HG03432 (cell line): Measurements from ENCODE around the gene SF3B1.
"Not testable (repeated sequence)": the region's sequence is repeated elsewhere in the genome, so short reads cannot be mapped to it uniquely, and the experiment has no call there.

Experiments used
- ATAC-seq: cut with Tn5 transposase; IDR thresholded peaks from one replicate; pipeline ENCODE4 v1.9.1; 2021; ENCODE audit warnings: mild to moderate bottlenecking, moderate library complexity; ENCODE audit not compliant: unreplicated experiment

SF3B1 gene

DNA sequence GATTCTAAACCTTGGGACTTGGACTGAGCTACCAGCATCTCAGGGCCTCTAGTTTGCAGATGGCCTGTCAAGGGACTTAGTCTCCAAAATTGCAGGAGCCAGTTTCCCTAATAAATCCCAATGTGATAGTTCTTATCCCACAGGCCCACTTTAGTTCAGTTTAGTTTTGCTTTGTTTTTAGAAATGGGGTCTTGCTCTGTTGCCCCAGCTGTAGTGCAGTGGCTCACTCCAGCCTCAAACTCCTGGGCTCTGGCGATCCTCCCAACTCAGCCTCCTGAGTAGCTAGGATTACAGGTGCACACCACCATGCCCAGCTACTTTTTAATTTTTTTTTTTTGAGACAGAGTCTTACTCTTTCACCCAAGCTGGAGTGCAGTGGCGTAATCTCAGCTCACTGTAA is 2.6 kb upstream of the SF3B1 start:
- ATAC-seq, result no peak

GRCh38 chr2:197435598-197436420 is 981 bp upstream of the SF3B1 start:
- ATAC-seq, result peak; percentile 1

- ATAC-seq, result no peak
These were observed 919 bp downstream of the SF3B1 start for GRCh38 chr2:197433780-197434438.

DNA sequence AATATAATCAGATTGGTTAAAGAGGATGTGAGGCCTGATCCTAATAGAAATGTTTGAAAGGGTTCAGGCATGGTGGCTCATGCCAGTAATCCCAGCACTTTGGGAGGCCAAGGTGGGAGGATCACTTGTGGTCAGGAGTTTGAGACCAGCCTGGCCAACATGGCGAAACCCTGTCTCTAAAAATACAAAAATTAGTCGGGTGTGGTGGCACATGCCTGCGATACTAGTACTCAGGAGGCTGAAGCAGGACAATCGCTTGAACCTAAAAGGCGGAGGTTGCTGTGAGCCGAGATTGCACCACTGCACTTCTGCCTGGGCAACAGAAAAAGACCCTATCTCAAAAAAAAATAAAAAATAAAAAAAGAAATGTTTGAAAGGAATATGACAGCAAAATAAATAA is 2.3 kb downstream of the SF3B1 start:
- not testable (repeated sequence) for ATAC-seq

DNA sequence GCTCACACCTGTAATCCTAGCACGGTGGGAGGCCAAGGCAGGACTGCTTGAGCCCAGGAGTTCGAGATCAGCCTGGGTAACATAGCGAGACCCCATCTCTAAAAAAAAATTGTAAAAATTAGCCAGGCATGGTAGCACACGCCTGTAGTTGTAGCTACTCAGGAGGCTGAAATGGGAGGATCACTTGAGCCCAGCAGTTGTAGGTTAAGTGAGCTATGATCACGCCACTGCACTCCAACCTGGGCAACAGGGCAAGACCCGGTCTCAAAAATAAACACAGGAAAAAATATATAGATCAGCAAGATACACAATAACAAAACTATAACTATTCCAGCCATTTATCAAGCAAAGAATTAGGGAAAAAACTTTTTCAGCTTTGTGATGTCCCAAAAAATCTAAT is 3.0 kb downstream of the SF3B1 start:
- ATAC-seq, result no peak

DNA sequence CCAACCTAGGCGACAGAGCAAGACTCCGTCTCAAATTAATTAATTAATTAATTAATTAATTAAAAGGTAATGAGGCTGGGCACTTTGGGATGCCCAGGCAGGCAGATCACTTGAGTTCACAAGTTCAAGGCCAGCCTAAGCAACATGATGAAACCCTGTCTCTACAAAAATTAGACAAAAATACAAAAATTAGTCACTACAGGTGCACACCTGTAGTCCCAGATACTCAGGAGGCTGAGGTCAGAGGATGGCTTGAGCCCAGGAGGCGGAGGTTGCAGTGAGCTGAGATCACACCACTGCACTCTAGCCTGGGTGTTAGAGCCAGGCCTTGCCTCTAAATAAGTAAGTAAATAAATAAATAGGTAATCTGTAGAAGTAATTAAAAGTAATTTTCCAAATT is 6.8 kb downstream of the SF3B1 start:
- no peak for ATAC-seq

DNA sequence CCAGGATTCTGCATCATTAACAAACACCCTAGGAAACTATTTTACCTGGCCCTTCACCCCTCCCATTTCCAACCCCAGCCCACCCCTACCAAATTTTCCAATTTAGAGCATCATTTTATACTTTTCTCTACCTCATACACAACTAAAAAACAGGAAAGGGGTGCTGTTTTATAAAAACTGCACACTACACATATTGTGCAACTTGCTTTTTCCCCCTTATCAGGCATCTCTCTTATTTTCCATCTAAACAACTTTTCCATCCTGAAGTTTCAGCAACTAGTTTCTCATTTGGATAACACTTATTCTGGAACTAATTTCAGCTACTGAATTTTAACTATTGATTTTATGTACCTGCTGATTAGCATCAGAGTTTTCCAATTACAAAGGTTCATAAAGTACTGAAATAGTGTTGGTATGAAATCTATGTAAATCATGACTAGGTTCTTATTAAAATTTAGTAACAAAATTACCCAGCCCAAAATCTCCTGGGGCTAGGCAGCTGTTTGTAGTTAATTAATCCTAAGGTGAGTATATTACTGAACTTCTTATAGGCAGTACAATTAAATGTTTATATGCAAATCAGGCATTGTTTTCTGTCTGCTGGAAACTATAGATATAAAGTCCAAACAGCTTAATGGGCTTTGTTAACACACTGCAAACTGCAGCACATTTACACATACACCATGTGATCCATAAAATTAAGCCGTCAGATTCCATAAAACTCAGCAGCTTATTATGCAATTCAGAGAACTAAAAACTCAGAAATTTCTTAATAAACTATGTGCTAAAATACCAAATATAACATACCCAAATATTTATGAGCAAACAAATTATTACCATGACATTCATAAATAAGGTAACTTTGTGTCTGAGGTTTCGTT is 7.9 kb downstream of the SF3B1 start:
- ATAC-seq, result no peak

DNA sequence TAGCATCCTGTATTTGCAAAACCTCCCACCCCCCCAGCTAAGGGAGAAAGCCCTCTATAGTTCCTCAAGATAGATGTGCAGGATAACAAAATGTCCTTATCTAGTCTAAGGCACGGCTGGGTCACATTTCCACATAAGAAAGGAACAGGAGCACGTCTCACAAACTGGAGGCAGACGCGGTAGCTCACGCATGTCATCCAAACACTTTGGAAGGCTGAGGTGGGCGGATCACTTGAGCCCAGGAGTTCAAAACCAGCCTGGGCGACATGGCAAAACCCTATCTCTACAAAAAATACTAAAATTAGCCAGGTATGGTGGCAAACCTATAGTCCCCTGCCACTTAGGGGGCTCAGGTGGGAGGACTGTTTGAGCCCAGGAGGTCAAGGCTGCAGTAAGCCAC is 9.3 kb downstream of the SF3B1 start:
- no peak for ATAC-seq

- ATAC-seq, result no peak
These were observed 11.5 kb downstream of the SF3B1 start for GRCh38 chr2:197423307-197423706.

GRCh38 chr2:197419438-197419837 is 15.4 kb downstream of the SF3B1 start:
- no peak for ATAC-seq

DNA sequence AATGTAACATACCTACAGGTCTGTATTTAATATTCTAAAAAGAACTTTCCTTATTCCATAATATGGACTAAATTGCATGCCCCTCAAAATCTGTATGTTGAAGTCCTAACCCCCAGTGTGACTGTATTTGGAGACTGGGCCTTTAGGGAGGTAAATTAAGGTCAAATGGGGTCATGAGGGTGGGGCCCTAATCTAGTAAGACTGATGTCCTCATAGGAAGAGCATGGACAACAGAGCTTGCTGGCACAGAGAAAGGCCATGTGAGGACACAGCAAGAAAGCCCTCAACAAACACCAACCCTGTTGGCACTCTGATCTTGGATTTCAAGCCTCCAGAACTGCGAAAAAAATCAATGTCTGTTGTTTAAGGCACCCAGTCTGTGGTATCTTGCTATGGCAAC is 18.6 kb downstream of the SF3B1 start:
- no peak for ATAC-seq

- no peak for ATAC-seq
These were observed 20.3 kb downstream of the SF3B1 start for GRCh38 chr2:197414515-197414914.

DNA sequence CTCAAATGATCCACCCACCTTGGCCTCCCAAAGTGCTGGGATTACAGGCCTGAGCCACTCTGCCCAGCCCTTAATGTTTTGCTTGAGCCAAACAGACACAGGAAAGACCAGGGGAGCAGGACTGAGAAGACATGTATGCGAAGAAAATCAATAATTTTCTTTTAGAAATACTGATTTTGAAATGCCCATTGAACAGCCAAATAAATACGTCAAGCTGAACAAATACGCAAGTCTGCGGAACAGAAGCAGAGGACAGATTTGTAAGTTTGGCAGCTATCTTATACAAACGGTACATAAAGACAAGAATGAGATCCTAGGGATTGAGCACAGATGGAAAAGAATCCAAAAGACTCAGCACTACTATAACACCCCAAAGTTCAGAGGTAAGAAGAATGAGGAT is 20.8 kb downstream of the SF3B1 start:
- no peak for ATAC-seq

DNA sequence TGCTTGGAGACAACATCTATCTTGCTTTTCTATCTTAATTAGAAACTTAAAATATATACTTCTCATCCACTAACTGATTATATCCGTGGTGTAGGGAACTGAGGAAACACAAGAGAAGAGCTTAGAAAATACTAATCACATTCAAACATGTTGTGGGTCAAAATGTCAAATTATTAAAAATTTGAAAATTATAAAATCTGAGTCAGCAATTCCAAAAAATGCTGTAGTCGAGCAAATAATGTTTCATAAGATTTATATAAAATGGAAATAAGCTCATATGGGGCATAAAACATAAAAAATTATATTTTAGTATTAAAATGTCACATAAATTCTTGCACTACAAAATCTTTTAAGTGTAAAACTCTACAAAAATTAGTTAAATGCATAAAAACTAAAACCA is 29.2 kb downstream of the SF3B1 start:
- no peak for ATAC-seq

- no peak for ATAC-seq
These were observed 34.8 kb downstream of the SF3B1 start for GRCh38 chr2:197399887-197400540.

DNA sequence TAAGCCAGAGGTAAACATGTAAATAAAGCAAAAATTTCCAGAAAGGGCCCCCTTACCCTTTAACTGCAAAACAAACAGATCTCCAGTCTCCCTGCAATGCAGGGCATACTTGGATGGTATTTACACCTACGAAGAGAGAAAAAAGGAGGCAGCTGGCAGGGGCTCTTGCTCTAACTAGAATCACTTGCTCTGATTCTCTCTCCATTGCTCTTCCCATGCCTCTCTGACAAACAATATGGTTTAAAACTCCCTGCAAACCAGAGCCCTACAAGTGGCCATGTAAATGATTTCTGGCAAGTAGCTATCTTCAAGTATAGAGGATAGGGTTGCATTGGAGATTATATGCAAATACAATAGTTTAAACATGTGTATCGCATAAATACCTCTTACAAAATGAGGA is 35.9 kb downstream of the SF3B1 start:
- ATAC-seq, result no peak

GRCh38 chr2:197391220-197391717 is 43.6 kb downstream of the SF3B1 start:
- ATAC-seq, result no peak

DNA sequence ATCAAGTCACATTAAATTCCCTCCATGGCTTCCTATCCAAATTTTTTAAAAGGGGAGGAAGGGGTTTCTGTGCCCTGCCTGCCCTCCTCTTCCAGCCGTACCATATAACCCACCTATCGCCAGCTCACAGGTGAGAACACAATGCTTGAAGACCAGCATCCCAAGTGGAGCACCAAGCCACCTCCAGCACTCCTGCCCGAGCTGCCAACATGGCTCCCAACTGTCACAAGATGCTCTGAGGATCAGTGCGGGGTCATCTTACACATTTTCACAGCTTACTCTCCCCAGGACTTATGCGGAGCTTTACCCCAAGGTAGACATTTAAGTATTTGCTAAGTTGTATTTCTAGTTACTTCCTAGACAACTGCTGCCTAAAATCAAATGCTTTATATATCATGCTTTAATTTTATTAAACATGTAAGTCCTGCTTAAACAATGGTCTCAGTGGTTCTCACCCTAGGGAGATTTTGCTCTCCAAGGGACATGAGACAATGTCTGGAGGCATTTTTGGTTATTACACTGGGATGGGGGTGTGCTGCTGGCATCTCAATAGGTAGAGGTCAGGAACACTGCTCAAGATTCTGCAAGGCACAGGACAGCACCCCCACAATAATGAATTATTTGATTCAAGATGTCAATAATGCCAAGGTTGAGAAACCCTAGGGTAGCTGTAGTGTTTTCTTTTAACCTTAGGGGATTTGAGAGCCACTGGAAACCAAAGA is 45.8 kb downstream of the SF3B1 start:
- ATAC-seq, result no peak

GRCh38 chr2:197387179-197387578 is 47.6 kb downstream of the SF3B1 start:
- no peak for ATAC-seq

DNA sequence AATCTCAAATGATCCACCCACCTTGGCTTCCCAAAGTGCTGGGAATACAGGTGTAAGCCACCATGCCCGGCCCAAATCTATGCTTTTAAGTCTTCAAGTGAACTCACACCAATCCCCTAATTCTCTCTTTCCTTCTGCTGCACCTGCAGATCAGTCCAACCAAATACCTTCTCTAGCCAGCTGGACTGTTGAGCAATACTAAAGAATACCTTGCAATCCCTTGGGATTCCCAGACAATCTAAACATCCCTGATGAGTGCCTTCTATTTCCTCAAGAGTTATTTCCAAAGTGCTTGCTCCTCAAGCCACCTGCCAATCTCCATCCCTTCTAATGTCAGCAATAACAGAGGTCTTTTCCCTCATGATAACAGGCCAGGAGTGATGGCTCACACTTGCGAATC is 48.6 kb downstream of the SF3B1 start:
- no peak for ATAC-seq
